ENCODE data around the gene RDH11. TPM values are rescaled to one million over a fixed set of nuclear protein-coding genes. Genes with fewer than 3 reads are reported as not detected.

RDH11 gene
- total RNA-seq, 1 experiment from 2014 or later, result 54.6 TPM

GRCh38 chr14:67646131-67646530 lies 49.4 kb downstream of the RDH11 start (continued):
- TF ChIP-seq EGR1 (IDR thresholded peaks at IDR 0.05; ENCODE audit: low read depth) (no peak), EZH2 (IDR thresholded peaks at IDR 0.05) (no peak), RAD21 (IDR thresholded peaks at IDR 0.05; ENCODE audit: low read depth) (no peak), FOSL1 (IDR thresholded peaks at IDR 0.05; ENCODE audit: low read depth) (no peak), CBX3 (IDR thresholded peaks at IDR 0.05; ENCODE audit: low read depth) (no peak), ZNF274 (IDR thresholded peaks at IDR 0.05; ENCODE audit: low read depth, low read length) (no peak), SP1 (IDR thresholded peaks at IDR 0.05; ENCODE audit: low read depth) (no peak), CEBPB (IDR thresholded peaks at IDR 0.05; ENCODE audit: low read depth) (no peak)

GRCh38 chr14:67645414-67645813 lies 50.1 kb downstream of the RDH11 start:
- CTCF ChIA-PET, result interaction anchor here (1.5 kb wide), 1 partner anchor 45 kb away, joined by 3 read pairs; the partner anchor contains the start of gene PIGH
- no peak for ATAC-seq
- RAD21 ChIA-PET (ENCODE audit: low non-redundant PET in 1 of 2, low total read pairs in 2 of 2, uncharacterized antibody in 2 of 2, unreplicated experiment in 2 of 2), result no interaction called here

More at GRCh38 chr14:67645414-67645813, 50.1 kb downstream of the RDH11 start:
- Histone ChIP-seq H4K20me1 (ENCODE audit: insufficient read depth) (no peaks in the 10 kb centered on the region), H3K9me3 (ENCODE audit: control insufficient read depth in 1 of 2, insufficient read depth in 1 of 2, low read depth in 1 of 2, low read length in 2 of 2) (no peaks in the 10 kb centered on the region), H3K4me3 (replicated peaks in 1 of 2; ENCODE audit: low read depth in 1 of 2, low read length in 2 of 2) (no peak overlapping the region), H3K27ac (ENCODE audit: low read depth, low read length) (no peak overlapping the region), H3K9me2 (ENCODE audit: insufficient read depth) (no peaks in the 10 kb centered on the region), H2AFZ (ENCODE audit: low read depth, low read length, poor library complexity, severe bottlenecking) (no peak overlapping the region), H3K9ac (ENCODE audit: low read length) (no peak overlapping the region), H3K27me3 (ENCODE audit: insufficient read depth, low read length) (no peaks in the 10 kb centered on the region), H3K36me3 (ENCODE audit: control insufficient read depth in 1 of 2, insufficient read depth in 2 of 2, low read length in 2 of 2) (peaks cover 4 to 11% of the 10 kb centered on the region in 2 experiments; a peak in 1 of 4 replicates), H3K79me2 (ENCODE audit: insufficient read depth, low read length) (no peaks in the 10 kb centered on the region), H3K4me1 (ENCODE audit: control insufficient read depth in 1 of 2, insufficient read depth in 2 of 2, low read length in 2 of 2) (peaks cover 2 to 15% of the 10 kb centered on the region in 2 experiments), H3K4me2 (ENCODE audit: low read length) (no peak overlapping the region)
- POLR2A ChIA-PET, result no interaction called here
- BruUV-seq (replicated peaks), result no TSS peak
- TF ChIP-seq SIN3A (IDR thresholded peaks at IDR 0.05; ENCODE audit: low read depth) (no peak), EZH2 (IDR thresholded peaks at IDR 0.05) (no peak), POLR2AphosphoS5 (IDR thresholded peaks at IDR 0.05; ENCODE audit: low read depth, low read length) (no peak), MAX (IDR thresholded peaks at IDR 0.05) (no peak), CEBPB (IDR thresholded peaks at IDR 0.05; ENCODE audit: low read depth) (no peak), EZH2phosphoT487 (IDR thresholded peaks at IDR 0.05; ENCODE audit: borderline replicate concordance) (no peak), REST (IDR thresholded peaks at IDR 0.05; ENCODE audit: low read depth) (no peak), CTCF (IDR thresholded peaks at IDR 0.05 in 2 of 3, conservative IDR thresholded peaks at IDR 0.05 in 1 of 3; ENCODE audit: borderline replicate concordance in 1 of 3, insufficient read depth in 1 of 3, low read depth in 2 of 3, low read length in 2 of 3) (no peak), SRF (IDR thresholded peaks at IDR 0.05; ENCODE audit: low read depth) (no peak)
- intact Hi-C loops (cut with micrococcal nuclease), result no loop called here
- DNase-seq (ENCODE audit: low read depth, low spot score), result no peak
